Rectal smooth muscle tissue (tissue), 1 donor: ENCODE results near the gene ZNF438.
A peak's percentile ranks its signal among the peaks of the same experiment; 100 is the strongest.

ENCODE experiments used
- H3K27ac ChIP-seq: one replicate; pipeline ENCODE4 v1.7.0; 2013; ENCODE audit warnings: low read depth, low read length, inconsistent platforms
- H3K27me3 ChIP-seq: one replicate; pipeline ENCODE4 v1.7.0; 2013; ENCODE audit warnings: low read length; ENCODE audit not compliant: control insufficient read depth, insufficient read depth
- H3K36me3 ChIP-seq: one replicate; pipeline ENCODE4 v1.7.0; 2013; ENCODE audit warnings: low read length; ENCODE audit not compliant: control insufficient read depth, insufficient read depth
- H3K4me1 ChIP-seq: one replicate; pipeline ENCODE4 v1.7.0; 2013; ENCODE audit warnings: low read length; ENCODE audit not compliant: control insufficient read depth, insufficient read depth
- H3K4me3 ChIP-seq: one replicate; pipeline ENCODE4 v1.7.0; 2013; ENCODE audit warnings: low read length
- H3K9ac ChIP-seq: one replicate; pipeline ENCODE4 v1.7.0; 2013; ENCODE audit warnings: low read length

Gene ZNF438

DNA sequence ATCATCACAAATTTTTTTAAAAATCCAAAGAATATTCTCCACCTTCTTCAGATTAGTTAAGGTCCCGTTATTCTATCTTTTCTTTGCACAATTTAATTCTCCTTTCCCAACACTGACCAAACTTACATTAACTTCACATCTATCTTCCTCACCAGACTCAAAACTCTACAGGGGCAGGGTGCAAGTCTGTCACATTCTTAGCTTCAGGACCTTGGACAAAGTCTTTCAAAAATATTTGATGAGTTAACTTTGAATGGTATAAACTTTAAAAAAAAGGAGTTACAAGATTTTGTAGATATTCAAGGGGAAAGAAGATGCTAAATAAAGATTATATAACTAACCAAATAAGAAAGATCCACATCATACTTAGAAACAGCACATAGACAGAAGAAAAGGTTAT is 132.7 kb downstream of the ZNF438 start:
- Histone ChIP-seq H3K4me1 (no peaks in the 10 kb centered on the region), H3K27me3 (no peaks in the 10 kb centered on the region), H3K27ac (no peak overlapping the region), H3K4me3 (no peak overlapping the region), H3K9ac (no peak overlapping the region), H3K36me3 (no peaks in the 10 kb centered on the region)

DNA sequence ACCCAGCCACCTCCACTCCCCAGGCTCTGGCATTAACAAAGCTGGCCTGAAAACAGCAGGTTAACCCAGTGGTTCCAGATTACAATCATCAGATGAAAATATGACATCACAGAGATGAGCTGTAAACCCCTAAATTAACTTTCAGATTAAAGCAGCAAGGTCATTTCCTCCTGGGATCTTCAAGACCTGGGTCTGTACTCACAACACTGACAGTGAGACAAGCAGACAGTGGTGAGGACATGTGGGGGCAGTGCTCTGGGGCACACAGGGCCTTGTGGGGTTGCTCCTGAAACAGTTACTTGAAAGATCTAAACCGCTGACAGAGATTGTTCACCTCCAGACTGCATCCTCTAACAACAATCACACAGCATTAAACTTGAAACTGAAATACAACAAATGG is 134.1 kb downstream of the ZNF438 start:
- no peaks in the 10 kb centered on the region for H3K27me3 ChIP-seq
- H3K27ac ChIP-seq, result no peak overlapping the region
- H3K4me3 ChIP-seq, result no peak overlapping the region
- H3K36me3 ChIP-seq, result no peaks in the 10 kb centered on the region
- no peaks in the 10 kb centered on the region for H3K4me1 ChIP-seq
- no peak overlapping the region for H3K9ac ChIP-seq

DNA sequence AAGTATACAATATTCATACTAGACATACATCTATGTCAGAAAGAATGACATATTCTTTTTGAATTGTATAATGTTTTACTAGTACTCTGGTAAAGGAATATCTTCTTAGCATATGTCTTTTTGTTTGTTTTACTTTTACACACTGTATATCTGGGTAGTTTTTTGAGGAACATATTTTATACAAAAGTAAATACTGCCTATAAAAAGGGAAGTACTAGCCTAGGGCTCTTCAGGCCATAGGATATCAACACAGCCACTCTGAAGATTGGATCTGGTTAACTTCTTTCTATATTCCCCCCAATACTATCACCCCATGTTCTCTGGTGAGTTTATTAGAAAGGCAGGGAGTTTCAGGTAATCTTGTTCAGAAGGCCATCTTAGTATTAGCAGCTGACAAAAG is 134.6 kb downstream of the ZNF438 start:
- H3K4me3 ChIP-seq, result no peak overlapping the region
- no peaks in the 10 kb centered on the region for H3K36me3 ChIP-seq
- H3K4me1 ChIP-seq, result no peaks in the 10 kb centered on the region
- H3K27ac ChIP-seq, result no peak overlapping the region
- H3K27me3 ChIP-seq, result no peaks in the 10 kb centered on the region
- H3K9ac ChIP-seq, result no peak overlapping the region

DNA sequence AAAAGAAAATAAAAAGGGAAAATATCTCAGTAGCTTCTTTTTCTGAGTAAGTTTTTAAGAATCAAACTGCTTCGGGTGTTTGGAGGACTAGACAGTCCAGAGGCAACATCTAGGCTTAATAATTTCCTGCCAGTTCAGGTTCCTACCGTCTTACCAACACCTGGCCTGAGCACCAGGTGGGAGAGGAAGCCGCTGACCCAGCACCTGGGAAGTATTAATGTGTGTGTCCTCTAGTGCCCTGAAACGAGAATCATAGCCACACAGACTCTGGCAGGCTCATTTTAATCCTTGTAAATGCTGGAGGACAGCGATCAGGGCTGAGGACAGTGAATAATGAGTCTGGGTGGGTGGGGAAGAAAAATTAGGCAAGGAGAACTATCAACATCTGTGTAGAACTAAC is 137.4 kb downstream of the ZNF438 start:
- Histone ChIP-seq H3K27me3 (no peaks in the 10 kb centered on the region), H3K4me3 (no peak overlapping the region), H3K9ac (no peak overlapping the region), H3K36me3 (no peaks in the 10 kb centered on the region), H3K27ac (no peak overlapping the region), H3K4me1 (no peaks in the 10 kb centered on the region)

DNA sequence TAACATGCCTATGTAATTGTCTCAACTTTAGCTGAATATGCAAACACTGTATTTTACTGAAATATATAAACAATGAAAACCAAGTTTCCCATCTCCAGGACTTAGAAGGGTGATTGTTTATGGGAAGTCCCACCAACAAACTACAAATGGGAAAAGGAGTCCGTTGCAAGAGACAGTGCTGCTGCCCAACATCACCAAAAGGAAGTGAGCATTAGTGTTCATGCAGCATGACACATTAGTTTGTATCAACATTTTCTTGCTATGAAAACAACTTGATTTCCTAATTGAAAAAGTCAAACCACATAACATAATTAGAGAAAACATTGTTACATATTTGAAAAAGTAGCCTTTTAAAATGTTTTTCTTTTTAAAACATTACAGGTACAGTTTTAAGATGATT is 138.5 kb downstream of the ZNF438 start:
- no peak overlapping the region for H3K9ac ChIP-seq
- no peak overlapping the region for H3K4me3 ChIP-seq
- H3K36me3 ChIP-seq, result no peaks in the 10 kb centered on the region
- no peak overlapping the region for H3K27ac ChIP-seq
- no peaks in the 10 kb centered on the region for H3K4me1 ChIP-seq
- no peaks in the 10 kb centered on the region for H3K27me3 ChIP-seq

DNA sequence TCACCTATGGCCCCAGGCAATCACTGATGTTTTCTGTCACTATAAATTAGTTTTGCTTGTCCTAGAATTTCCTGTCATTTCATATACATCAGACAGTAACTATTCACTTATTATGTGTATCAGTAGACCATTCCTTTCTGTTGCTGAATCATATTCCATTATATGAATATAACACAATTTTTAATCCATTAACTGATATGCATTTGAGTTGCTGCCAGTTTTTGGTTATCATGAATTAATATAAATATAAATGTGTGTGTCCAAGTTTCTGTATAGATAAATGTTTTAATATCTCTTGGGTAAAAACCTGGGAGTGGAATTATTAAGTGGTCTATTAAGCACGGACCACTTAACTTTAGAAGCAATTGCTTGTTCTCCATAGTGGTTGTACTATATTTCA is 143.8 kb downstream of the ZNF438 start:
- Histone ChIP-seq H3K9ac (no peak overlapping the region), H3K4me1 (no peaks in the 10 kb centered on the region), H3K36me3 (no peaks in the 10 kb centered on the region), H3K4me3 (no peak overlapping the region), H3K27ac (no peak overlapping the region), H3K27me3 (no peaks in the 10 kb centered on the region)

DNA sequence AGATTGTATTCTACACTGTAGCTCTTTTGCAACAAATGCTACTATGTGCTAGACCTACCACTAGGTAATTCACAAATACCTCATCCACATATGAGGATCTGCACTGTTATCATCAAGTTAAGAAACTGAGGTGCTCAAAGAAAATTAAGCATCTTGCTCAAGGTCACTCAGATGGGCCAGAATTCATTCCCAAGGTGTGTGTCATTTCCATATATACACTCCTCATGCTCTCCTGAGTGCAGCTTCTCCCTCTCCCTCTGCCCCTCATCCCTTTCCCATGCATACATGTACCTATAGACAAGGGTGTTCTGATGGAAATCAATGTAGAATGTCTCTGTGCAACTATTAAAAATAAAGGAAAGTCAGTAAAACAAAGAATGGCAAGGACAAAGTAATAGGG is 146.2 kb downstream of the ZNF438 start:
- Histone ChIP-seq H3K27me3 (no peaks in the 10 kb centered on the region), H3K4me1 (no peaks in the 10 kb centered on the region), H3K9ac (no peak overlapping the region), H3K4me3 (no peak overlapping the region), H3K36me3 (no peaks in the 10 kb centered on the region), H3K27ac (no peak overlapping the region)

DNA sequence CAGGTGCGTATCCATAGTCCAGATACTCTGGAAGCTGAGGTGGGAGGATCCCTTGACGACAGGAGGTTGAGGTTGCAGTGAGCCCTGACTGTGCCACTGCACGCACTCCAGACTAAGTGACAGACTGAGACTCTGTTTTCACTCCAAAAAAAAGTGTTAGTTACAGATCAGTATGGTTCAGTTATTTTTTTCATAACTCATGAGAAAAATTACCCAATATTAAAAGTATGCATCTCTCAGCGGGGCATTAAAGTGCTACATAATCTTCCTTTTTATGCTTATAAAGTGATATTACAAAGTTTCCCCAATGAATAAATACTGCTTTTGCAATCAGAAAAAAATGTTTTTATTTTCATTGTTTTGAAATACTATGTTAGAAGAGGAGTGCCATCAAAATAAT is 147.9 kb downstream of the ZNF438 start:
- H3K27ac ChIP-seq, result no peak overlapping the region
- no peak overlapping the region for H3K4me3 ChIP-seq
- no peak overlapping the region for H3K9ac ChIP-seq
- no peaks in the 10 kb centered on the region for H3K36me3 ChIP-seq
- H3K27me3 ChIP-seq, result no peaks in the 10 kb centered on the region
- H3K4me1 ChIP-seq, result no peaks in the 10 kb centered on the region

DNA sequence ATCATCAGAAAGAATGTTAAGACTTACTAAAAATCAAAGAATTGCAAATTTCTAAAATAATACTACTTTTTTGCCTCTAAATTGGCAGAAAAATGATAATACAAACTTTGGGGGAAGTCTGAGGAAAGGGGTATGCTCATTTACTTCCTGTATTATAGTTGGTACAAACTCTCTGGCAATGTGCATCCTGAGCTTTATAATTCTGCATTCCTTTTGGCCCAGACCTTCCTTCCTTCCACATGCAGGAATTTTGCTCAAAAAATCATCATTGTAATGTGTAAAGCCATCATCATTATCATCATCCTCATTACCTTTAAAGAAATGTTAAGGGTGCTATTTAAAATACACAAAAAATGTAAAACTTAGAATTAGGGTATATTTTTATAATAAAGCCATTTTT is 148.5 kb downstream of the ZNF438 start:
- Histone ChIP-seq H3K27me3 (no peaks in the 10 kb centered on the region), H3K27ac (no peak overlapping the region), H3K4me1 (no peaks in the 10 kb centered on the region), H3K36me3 (no peaks in the 10 kb centered on the region), H3K9ac (no peak overlapping the region), H3K4me3 (no peak overlapping the region)

DNA sequence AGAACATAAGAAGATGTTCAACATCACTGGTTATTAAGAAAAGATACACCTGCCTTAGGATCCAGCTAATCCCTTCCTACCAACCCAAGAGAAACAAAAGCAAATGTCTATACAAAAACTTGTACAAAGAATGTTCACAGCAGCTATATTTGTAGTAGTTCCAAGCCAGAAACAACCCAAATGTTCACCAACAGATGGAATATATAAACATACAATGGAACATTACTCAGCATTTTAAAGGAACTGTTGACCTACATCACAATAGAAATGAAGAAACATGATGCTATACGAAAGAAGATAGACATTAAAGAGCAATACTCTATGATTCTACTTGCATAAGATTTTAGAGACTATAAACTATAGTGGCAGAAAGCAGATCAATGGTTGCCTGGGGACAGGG is 149.4 kb downstream of the ZNF438 start:
- Histone ChIP-seq H3K4me1 (no peaks in the 10 kb centered on the region), H3K27me3 (no peaks in the 10 kb centered on the region), H3K36me3 (no peaks in the 10 kb centered on the region), H3K4me3 (no peak overlapping the region), H3K9ac (no peak overlapping the region), H3K27ac (no peak overlapping the region)

DNA sequence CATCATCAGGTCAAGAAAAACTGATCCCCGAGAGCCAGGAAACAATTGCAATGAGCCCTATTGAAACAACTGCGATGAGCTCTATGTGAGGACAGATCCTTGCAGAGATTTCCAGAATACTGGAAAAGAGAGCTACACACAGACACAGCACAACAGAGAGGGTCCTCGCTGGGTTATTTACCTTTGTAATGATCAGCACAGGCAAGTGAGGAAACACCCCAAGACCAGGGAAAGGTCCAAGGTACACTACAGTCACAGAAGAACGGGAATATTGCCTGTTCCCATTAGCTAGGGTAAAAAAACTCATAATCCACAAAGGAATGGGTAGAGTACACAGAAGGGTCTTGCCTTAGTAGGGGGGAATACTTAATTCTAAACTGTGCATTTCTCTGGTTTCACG is 152.7 kb downstream of the ZNF438 start:
- Histone ChIP-seq H3K4me1 (no peaks in the 10 kb centered on the region), H3K27me3 (no peaks in the 10 kb centered on the region), H3K27ac (no peak overlapping the region), H3K36me3 (no peaks in the 10 kb centered on the region), H3K4me3 (no peak overlapping the region), H3K9ac (no peak overlapping the region)

DNA sequence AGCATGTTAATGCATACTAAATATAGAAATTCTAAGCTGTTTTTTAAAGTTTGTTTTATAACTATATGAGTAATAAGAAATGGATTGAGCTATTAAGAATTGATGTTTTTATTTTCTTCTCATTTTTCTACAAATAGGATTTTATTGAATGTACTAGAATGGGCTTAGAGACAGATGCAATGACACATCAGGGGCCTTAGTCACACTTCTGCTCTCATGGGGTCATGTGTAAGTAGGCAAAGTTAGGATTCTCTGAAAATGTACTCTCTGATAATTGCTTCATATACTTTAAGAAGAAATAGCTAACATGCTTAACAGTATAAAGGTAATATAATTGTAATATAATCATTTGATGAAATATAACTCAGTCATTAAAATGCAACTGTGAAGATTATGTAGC is 154.6 kb downstream of the ZNF438 start:
- Histone ChIP-seq H3K4me3 (no peak overlapping the region), H3K27ac (no peak overlapping the region), H3K36me3 (no peaks in the 10 kb centered on the region), H3K27me3 (no peaks in the 10 kb centered on the region), H3K9ac (no peak overlapping the region), H3K4me1 (no peaks in the 10 kb centered on the region)

DNA sequence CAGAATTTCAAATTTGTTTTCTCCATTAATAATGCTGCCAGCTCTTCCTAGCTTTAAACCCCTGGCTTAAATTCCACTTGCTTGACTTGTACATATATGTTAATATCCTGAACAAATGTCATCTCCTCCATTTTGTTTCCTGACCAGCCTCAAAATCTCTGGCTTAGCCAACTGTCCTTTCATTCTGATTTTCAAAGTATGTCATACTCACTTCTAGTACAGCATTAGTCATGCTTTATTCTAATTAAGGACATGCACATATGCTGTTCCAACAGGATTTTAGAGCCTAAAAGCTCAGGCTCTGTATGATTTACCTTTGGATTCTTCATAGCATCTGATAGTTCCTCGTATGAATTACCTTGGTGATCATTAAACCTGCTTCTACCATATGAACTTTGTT is 158.3 kb downstream of the ZNF438 start:
- H3K36me3 ChIP-seq, result no peaks in the 10 kb centered on the region

DNA sequence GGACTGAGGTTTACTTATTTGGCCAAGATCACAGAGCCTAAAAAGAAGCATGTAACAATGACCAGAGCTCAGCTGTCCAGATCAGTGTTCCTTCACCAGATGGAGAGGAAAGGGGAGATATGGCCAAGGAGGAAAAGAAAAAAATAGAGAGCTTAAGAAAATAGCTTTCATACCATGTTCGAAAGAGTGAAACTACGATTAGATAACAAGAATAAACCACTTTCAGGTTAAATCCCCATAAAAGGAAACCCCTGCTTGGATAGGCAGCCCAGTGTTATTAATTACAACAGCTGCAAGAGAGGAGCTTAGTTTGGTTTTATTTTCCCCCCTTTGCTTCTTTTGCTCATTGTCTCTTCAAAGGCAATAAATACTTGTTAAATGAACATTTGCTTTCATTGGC is 160.8 kb downstream of the ZNF438 start:
- H3K4me3 ChIP-seq, result no peak overlapping the region
- no peaks in the 10 kb centered on the region for H3K4me1 ChIP-seq
- no peaks in the 10 kb centered on the region for H3K27me3 ChIP-seq
- peak overlapping the region; percentile 30 for H3K27ac ChIP-seq
- no peaks in the 10 kb centered on the region for H3K36me3 ChIP-seq
- no peak overlapping the region for H3K9ac ChIP-seq

More for the DNA sequence above, 158.3 kb downstream of the ZNF438 start:
- Histone ChIP-seq H3K4me1 (no peaks in the 10 kb centered on the region), H3K4me3 (no peak overlapping the region), H3K9ac (no peak overlapping the region), H3K27me3 (no peaks in the 10 kb centered on the region), H3K27ac (no peak overlapping the region)
